Stimulated activated CD4-positive, alpha-beta T cell treated with anti-CD3 and anti-CD28 coated beads, Interleukin-12 subunit alpha, Interleukin-12 subunit beta, amount 100 ng/mL, for 4 hours (primary cell): ENCODE measurements around the gene PEA15.

Experiments
- DNase-seq: peaks from one replicate; pipeline ENCODE4 v3.0.0-alpha.2; 2020

Gene PEA15

DNA sequence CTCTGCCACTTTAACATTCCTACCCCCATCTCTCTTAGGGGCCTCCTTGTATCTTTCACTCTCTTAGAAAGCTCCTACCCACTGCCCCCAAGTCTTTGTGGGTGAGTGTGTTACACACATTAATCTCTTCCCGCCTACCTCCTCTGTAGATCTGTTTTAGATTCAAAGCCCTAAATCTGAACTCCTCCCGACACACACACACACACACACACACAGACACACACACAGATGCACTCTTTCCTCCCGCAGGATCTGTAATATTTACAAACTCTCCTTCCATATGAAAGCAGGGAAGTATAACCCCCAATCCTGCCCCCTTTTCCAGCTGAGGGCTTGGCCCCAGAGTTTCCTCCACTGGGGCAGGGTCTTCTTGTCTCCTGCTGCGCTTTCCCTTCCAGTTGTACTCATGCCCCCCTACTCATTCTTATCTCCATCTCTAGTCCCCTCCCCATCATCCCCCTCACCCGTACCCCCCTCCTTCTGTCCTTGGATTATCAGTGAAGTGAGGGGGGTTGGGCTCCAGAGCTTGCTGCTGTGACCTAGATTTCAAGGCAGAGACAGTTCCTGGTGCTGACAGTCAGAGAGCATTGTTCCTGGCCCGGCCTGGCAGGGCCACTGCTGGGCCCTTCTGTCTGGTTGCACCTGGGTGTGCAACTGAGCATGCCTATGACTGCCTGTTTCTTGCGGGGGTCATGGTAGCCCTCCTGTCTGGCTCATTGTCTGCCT is 4.3 kb downstream of the PEA15 start:
- DNase-seq, result no peak

DNA sequence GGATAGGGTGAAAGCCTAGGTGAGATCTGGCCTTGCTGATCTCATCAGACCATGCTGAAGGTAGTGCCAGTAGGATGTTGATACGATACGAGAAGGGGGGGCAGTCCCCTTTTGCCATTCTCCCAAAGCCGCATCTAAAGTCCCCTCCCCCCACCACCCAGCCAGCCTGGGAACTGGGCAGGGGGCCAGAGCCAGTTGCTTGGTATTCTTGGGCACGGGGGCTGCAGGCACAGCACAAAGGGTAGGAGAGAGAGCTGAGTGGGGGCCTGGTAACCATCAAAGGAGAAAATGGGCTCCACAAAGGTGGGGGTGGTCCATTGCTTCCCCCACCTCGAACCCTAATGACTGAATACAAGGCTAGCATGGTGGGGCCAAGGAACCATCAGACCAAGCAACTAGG is 5.4 kb downstream of the PEA15 start:
- DNase-seq, result no peak

DNA sequence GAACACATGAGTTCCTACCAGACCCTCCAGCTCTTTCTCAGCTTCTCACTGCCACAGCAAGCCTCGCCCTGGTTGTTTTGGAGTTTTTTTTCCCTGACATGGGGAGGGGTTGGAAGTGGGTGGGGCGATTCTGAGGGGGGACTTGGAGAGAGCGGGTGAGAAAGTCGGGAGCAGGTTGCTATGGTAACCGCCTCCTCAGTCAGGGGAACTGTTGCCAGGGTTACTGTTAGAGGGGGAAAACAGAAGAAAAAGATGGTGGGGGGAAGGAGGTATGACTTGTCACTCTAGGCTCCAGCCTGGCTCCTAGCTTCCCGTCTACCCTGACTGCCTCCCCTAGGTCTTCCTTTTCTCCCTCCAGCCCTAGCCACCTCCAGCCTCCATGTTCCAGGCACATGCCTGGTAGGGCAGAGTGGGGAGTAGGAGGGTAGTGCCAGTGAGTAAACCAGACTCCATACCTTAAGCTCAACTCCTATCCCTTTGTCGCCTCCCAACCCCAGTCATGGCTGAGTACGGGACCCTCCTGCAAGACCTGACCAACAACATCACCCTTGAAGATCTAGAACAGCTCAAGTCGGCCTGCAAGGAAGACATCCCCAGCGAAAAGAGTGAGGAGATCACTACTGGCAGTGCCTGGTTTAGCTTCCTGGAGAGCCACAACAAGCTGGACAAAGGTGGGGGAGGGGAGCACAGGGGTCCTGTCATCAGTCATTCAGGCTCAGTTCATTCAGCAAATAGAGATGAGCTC is 6.0 kb downstream of the PEA15 start:
- no peak for DNase-seq

DNA sequence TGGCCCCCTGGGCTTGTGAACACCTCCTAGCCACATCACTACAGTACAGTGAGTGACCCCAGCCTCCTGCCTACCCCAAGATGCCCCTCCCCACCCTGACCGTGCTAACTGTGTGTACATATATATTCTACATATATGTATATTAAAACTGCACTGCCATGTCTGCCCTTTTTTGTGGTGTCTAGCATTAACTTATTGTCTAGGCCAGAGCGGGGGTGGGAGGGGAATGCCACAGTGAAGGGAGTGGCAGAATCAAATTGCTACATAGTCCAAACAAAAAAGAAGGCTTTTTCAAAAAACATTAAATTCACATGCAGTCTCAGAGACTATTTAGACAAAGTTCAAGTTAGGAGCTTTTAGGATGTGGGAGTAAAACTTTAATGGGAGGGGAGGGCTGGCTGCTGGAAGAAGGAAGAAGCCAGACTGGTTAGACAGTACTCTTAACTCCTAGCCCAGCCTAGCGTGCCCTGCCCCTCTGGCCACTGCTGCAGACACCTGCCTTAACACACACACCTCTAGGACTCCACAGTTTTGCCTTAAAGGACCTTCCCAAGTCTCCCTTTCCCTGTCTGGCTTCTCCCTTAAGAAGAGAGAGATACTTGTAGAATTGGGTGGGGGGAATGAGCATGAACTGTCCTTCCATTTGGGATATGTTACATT is 9.4 kb downstream of the PEA15 start:
- no peak for DNase-seq

DNA sequence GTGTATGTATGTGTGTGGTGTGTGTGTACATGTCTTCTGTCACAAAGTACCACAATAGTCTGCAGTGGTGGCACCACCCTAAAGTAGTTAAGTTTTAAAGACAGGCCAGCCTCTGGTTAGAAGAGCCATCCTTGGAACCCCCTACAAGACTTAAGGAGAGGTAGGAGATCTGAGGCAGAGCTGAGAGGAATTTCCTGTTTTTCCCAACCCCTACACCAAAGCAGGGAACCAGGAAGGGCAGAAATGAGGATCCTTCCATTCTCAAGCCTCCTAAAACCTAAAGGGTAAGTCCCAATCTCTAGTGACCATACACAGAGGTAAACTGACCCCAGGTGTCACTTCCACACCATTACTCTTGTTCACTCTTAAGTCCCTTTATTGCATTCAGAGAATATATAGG is 11.1 kb downstream of the PEA15 start:
- DNase-seq, result no peak

DNA sequence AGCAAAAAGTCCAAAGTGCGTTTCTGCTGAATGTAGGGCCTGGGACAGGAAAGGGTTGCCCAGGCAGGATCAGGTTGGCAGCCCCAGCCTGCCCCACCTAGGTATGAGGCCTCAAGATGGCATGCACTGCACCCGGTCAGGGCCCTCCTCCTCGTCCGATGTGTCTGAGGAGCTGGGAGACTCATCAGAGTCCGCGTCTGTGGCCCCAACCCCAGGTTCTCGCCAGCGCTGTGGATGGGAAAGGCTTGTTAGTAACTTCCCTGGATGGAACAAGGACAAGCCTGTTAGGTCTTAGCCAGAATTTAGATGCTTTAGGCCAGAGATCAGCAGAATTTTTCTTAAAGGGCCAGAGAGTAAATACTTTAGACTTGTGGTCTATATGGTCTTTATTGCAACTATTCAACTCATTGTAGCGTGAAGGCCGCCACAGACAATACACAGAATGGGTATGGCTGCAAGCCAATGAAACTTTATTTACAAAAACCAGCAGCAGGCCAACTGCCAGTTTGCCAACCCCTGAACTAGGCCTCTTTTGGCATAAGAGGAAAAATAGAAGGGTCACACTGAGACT is 12.4 kb downstream of the PEA15 start:
- DNase-seq, result no peak

DNA sequence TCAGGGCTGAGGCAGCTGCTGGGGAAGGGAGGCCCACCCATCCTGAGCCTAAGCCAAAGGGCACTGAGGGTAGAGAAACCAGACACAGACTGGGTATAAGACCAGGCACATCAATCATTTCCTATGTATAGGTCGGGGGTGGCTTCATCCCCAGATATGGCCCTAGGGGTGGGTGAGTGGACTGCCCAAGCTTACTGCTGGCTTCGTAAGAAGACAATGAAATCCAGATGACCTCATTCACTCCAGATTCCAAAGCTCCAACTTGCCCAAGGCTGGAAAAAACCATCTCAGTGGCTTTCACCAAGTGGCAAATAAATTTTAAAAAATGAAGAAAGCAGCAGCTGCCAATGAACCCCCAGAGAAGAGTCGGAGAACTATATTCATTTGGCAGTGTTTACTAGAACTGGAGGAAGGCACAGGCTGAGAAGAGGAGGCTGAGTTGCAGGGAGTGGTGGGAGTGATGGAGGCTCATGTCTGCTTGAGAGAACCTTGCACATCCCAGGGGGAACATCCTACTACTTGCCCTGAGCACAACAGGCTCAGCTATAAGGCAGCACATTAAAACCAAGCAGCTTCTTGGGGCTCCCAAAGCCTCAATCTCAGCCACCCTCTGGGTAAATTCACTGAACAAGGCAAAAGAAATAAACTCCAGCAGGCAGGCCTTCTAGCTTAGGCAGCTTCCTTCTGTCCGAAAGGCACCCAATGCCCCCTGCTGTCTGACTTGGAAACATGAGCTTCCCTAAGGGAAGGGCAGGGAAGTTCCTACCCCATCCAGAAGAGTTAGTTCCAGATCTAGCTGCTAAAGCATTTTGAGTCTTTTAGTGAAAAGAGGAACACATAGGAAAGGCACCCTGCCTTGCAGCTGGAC is 14.1 kb downstream of the PEA15 start:
- DNase-seq, result no peak

DNA sequence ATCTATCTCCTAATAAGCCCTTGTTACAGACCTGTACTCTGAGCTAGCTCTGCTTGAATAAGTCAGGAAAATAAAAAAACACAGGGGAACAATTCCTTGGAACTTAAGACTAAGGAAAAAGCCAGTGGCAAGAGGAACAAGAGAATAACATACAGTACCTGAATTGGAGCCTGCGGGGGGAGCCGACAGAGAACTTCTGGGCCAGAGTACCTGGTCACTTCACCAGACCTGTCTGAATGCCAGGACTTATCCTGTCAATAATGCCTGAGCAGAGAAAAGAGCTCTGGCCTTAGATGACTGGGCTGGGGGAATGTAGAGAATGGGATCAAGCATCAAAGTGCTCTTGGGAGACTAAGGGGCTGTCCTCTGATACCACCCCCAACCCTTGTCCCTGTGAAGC is 15.1 kb downstream of the PEA15 start:
- no peak for DNase-seq

DNA sequence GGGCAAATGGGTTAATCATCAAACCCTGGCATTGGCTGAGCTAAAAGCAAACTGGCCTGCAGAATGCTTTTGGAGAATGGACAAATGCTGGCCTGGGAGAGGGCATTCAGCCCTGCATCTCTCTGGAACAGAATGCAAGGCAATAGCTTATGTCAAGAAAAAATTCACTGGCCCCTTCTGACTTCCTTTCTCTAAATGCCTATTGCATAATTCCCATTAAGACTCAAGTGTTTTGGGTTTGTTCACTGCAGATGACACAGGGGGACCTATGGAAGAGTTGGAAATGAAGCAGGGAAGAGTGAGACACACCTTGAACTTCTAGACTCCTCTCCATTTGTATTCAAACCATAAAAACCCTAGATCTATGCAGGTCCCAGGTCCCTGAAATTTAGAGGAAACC is 15.9 kb downstream of the PEA15 start:
- DNase-seq, result no peak

DNA sequence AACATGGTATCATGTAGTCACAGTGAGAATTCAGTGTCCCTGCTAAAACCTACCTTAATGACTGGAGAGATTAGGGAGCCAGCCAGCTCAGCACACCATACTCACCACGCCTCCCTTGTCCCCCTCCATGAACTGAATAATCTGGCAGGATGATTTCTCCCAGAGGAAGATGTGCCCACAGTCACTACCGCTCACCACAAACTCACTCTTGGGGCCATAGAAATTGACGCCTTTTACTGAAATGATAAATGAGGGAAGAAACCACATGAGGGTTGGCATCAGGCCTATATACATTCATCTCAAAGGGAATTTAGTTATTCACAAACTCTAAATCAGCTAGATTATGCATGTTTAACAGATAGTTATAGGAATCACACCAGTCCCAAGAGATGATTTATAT is 17.4 kb downstream of the PEA15 start:
- DNase-seq, result no peak

DNA sequence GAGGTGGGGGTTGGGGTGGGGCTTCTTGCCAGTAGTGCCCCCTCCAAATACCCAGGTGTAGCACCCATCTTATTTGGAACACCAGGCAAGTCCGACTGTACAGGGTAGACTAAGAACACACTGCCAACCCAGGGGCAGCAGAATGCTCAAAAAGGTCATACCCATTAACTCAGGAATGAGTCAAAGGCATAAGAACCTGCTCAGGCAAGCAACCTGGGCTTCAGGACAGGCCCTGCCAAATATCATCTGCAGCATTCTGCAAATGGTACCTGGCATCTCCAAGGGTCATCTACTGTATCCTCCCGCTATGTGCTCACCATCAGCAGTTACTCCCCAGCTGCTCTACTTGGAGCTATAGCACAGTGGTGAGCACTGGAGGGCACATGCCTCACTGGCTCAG is 19.4 kb downstream of the PEA15 start:
- DNase-seq, result no peak

DNA sequence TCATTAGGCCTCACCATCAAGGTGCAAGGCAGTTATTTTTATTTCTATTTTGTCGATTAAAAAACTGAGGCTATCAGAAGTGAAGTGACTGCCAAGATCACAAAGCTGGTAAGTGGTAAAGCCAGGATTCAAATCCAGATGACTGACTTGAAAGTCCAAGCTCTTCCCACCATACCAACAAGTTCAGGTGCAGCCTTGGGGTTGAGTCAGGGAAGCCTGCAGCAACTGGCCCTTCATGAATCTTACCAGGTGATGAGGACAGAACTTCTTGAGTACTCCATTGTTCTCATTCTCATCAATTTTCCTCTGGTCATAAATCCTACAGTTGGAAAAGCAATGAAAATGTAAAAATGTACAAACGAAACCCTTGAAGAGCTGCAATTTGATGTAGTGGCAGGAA is 20.2 kb downstream of the PEA15 start:
- no peak for DNase-seq

DNA sequence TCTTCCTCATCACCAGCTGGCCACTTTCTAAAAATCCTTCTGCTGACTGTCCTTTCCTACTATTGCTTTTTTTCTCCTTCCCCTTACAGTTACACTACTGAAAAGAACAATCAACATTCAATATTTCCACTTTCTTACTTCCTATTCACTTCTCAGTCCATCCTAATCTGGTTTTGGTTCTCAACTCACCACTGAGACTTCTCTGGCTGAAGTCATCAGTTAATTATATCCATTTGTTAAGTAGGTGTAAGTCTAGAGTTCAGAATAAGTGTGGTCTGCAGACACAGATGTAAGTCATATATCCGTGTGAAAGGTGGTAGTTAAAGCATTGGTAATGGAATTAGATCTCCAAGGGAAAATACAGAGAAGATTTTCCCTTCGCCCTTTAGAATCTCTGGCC is 21.4 kb downstream of the PEA15 start:
- no peak for DNase-seq

DNA sequence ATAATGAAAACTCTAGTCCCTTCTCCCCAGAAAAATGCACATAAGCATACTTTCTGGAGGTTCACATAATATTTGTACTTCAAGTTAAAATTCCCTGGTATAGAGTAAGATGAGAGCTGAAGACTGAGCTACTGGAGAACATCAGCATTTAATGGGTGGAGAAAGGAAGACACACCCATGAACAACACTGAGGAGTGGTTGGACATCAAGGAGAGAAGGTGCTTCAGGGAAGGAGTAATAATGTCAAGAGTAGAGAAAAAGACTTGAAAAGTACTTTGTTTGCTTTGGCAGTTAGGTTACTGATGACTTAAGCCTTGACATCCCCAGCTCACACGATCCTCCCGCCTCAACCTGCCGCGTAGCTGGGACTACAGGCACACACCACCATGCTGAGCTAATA is 21.9 kb downstream of the PEA15 start:
- DNase-seq, result no peak

DNA sequence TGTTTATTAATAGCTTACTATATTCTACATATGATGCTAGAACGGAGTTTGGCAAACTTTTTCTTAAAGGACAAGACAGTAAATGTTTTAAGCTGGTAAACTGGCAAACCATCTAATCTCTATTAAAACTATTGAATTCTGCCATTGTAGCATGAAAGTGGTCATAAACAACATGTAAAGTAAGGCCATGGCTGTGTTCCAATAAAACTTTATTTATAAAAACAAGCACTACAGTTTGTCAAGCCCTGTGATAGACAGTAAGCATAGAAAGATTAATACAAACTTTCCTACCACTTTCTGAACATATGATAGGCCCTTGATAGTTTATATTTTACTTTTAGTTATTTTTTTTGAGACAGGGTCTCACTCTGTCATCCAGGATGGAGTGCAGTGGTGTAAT is 22.4 kb downstream of the PEA15 start:
- no peak for DNase-seq

DNA sequence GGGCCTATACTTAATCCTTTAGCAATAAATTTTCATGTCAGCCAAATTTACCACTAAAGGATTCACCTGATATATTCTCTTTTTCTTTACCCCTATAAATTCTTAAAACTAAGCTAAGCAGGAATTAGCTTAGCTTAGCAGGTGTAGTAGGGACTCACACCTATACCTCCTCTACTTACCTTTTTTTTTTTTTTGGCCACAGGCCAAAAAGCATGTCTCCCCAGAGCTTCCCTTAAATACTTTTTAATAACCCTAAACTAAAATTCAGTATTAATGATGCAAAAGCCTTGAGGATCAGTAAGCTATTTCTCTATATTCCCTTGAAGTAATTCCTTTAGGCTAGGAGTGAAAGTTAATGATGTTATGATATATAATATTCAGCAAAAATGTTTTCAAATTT is 23.2 kb downstream of the PEA15 start:
- DNase-seq, result no peak

DNA sequence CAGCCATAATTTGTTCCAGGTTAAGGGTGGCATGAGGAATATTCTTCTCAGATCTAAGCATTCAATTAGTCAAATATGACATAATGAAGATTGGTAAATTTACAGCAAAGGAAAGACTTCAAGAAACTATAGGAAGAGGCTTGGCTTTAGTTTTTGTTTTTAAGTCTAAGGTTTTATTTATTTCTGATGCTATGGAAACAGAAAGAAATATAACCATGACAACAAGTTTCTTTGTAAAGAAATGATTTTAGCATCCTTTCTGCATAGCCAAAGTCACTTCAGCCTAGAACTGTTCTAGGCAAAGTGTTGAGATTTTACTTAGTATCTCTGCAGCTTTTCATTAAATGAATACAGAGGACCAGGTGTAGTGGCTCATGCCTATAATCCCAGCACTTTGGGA is 27.7 kb downstream of the PEA15 start:
- DNase-seq, result no peak

DNA sequence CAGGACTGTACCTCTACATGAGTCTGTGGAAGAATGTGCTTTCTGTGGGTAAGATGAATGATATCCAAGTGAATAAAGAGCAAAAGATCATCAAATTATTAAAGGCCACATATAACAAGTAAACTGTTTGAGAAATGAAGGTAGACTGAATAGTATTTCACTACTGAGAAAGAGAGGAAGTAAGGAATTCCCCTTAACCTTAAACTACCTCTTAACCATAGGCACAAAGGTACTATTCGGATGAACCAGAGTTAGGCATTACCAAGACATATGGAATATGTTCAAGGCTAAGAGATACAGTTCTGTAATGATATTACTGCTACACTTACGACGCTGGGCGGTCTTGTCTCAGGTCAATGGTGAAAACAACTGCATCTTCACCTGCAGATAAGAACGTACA is 31.6 kb downstream of the PEA15 start:
- no peak for DNase-seq

DNA sequence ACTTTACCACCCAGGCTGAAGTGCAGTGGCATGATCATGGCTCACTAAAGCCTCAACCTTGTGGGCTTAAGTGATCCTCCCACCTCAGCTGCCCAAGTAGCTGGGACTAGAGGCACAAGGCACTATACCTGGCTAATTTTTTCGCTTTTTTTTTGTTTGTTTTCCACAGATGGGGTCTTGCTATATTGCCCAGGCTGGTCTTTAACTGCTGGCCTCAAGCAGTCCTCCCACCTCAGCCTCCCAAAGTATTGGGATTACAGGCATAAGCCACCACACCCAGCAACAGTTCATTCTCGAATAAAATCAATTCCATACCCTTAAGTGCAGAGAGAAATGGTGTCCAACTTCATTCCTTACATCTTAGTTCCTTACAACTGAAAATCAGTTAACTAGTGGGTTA is 32.4 kb downstream of the PEA15 start:
- DNase-seq, result no peak

DNA sequence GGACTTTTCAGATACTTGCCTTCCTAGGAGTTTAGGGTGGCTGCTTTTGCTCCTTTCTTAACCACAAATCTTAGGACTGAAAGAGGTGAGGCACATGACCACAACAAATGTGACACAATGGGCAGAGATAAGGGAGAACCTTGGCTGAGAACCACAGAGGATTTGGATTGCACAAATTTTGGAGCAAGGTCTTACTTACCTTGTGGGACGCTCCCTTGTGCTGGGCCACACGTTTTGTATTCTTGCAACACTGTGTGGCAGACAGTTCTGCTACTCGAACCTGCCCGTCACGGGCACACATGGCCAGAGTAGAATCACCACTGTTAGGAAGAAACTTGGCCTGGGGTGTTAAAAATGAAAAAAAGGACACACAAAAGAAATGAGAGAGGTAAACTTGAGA is 33.2 kb downstream of the PEA15 start:
- DNase-seq, result no peak

DNA sequence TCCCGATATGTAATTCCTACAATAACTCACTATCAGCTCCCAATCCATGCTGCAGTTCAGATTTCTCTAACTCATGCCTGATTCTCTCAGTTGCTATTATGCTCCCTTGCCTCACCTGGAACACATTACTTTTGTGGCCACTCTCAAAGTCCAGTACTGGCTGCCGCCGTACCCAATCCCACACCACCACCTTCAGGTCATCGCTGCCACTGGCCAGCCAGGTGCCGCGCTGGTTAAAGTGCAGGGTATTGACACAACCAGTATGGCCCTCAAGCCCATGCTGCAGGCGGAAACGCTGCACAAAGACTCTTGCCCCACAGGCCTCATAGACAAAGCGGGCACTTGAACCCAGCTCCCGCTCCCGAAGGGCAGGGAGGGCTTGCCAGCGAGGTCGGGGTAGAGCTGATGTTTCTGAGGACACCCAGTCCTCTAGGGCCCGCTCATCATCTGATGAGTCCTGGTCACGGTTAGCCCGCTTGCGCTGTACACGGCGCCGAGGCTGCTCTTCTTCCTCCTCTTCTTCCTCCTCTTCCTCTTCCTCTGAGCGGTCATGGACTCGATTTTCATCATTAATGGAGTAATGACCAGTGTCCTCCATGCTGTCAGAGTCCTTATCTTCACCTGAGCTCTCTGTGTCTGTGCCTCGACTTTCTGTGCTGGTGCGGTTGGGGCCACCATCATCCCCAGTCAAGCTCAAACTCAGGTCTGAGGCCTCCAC is 34.6 kb downstream of the PEA15 start:
- no peak for DNase-seq

DNA sequence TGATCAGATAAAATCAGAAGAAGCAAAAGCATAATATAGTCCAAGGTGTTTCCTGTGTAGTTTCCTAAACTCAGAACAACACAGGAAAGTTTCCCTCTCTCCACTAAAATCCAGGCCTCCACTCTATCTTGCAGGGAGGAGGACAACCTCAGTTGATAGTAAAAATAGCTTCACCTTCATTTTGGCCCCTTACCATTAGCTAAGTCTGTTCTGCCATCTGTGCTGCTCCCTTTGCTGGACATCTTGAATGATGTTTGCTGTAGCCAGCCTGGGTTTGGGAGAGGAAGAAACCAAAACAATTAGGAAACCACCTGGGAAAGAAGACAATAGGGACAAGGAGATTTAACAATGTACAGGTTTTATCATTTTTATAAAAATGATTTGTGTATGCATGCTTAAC is 38.6 kb downstream of the PEA15 start:
- no peak for DNase-seq
